SW480 (cell line): ENCODE results near the gene GPR142.

ENCODE experiments used
- DNase-seq: peaks from one replicate; pipeline ENCODE4 v3.0.0-alpha.2; 2016; ENCODE audit warnings: low spot score

Gene GPR142

GRCh38 chr17:74345433-74346241 is 21.7 kb upstream of the GPR142 start:
- DNase-seq: no peak

DNA sequence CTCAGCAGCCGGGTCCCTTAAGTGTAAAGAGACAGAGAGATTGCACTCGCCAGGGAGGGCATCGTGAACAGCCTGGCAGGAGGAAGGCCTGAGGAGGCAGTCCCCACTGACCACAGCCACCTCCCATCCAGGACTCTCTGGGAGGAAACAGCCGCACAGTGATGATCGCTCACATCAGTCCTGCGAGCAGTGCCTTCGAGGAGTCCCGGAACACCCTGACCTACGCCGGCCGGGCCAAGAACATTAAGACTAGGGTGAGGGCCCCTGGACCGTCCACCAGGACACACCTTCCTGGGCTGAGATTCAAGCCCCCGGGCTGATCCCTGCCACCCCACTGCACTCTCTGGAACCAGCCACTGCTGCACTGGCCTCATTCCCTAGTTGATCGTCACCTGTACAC is 19.7 kb upstream of the GPR142 start:
- no peak for DNase-seq

DNA sequence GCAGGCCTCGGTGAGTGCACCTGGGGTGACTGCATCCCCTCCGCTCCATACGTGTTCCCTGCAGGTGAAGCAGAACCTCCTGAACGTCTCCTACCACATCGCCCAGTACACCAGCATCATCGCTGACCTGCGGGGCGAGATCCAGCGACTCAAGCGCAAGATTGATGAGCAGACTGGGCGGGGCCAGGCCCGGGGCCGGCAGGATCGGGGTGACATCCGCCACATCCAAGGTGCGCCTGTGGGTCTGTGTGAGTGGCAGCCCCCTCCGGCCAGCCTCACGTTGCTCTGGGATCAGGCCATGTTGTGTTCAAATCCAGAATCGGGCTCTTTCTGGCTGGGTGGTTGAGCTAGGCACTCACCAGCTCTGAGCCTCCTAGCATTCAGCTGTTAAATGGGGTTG is 18.2 kb upstream of the GPR142 start:
- DNase-seq: no peak

GRCh38 chr17:74350486-74350885 is 16.8 kb upstream of the GPR142 start:
- DNase-seq: no peak

DNA sequence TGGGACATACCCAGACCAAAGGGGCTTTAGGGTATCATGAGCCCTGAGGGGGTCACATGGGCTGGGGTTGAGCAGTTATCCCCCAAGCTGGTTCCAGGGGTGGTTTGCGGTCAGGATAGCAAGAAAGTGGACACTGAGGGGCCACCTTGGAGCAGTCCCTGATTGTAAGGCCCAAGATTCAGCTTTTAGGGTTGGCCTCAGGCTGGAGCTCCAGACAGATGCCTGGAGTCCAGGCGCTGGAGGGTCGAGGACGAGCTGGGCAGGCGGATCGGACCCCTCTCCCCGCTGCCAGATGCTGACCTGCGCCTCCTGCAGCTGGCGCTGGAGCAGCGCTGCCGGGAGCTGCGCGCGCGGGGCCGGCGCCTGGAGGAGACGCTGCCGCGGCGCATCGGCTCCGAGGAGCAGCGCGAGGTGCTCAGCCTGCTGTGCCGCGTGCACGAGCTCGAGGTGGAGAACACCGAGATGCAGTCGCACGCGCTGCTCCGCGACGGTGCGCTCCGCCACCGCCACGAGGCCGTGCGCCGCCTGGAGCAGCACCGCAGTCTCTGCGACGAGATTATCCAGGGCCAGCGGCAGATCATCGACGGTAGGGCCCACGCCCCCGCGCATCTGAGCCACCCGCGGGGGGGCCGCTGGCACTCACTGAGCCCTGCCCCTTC is 15.6 kb upstream of the GPR142 start:
- DNase-seq: no peak

GRCh38 chr17:74353446-74354060 is 13.8 kb upstream of the GPR142 start:
- no peak for DNase-seq

DNA sequence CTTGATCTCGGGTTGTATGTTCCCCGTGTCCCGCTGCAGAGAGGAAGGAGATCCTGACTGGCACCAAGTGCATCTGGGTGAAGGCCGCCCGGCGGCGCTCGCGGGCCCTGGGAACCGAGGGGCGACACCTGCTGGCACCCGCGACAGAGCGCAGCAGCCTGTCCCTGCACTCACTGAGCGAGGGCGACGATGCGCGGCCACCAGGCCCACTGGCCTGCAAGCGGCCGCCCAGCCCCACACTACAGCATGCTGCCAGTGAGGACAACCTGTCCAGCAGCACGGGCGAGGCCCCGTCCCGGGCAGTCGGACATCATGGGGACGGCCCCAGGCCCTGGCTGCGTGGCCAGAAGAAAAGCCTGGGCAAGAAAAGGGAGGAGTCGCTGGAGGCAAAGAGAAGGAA is 13.2 kb upstream of the GPR142 start:
- DNase-seq: no peak

DNA sequence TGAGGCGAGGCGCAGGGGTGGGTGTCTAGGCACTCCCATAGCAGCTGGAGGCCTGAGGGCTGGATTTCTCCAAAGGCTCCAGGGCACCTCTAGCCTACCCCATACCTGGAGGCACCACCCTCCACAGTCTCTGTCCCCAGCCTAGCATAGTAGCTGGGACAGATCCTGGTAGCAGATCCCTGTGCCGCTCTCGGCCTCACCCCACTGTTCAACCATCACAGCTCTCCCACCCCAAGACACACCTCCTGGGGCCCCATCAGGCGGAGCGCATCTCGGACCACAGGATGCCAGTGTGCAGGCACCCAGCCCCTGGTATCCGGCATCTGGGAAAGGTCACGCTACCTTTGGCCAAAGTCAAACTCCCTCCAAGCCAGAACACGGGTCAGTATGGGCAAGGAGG is 12.7 kb upstream of the GPR142 start:
- DNase-seq: no peak

DNA sequence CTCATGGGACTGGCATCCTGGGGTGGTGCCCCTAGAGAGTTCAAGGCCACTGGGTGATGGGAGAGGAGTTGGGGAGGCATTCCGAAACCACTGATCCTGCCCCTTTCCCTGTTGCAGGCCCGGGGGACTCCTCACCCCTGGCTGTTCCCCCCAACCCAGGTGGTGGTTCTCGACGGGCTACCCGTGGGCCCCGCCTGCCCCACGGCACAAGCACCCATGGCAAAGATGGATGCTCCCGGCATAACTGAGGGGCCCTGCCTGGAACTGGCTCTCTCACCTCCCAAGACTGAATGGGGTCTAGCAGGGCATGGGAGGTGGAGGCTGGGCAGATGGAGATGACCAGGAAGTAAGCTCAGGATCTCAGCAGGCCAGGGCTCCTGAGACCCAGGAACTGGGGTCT is 12.2 kb upstream of the GPR142 start:
- no peak for DNase-seq

DNA sequence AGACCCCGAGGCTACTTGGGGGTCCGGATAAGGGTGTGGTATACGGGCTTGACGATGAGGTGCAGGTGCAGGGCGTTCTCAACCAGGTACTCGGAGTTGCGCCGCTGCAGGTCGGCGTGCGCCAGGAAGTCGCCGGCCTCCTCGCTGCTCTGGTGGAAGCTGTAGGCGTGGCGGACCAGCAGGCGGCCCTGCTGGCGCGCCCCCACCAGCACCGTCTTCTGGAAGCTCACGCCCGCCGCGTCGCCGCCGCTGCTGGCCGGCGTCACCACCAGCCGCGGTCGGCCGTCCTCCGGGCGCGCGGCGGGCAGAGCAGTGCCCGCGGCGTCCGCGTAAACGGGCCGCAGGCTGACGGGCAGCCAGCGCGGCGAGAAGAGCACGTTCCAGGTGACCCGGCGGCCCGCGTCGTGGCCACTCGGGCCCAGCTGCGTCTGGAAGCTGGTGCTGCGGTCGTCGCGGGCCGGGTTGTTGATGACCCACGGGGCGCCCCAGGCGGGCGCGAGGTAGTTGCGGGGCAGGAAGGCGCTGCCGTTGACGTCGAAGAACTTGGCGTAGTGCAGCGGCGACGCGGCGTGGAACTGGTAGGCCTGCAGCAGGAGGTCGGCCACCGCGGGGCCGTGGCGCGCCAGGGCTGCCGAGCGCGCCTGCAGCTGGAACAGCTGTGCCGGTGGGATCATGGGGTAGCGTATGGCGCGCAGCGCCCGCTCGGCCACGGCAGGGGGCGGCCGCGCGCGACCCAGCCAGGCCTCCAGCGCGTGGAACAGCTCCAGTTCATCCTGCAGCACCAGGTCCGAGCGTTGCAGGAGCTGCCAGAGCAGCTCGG is 10.4 kb upstream of the GPR142 start:
- DNase-seq: no peak

- no peak for DNase-seq
Observed at GRCh38 chr17:74357466-74357809, 9.9 kb upstream of the GPR142 start.

DNA sequence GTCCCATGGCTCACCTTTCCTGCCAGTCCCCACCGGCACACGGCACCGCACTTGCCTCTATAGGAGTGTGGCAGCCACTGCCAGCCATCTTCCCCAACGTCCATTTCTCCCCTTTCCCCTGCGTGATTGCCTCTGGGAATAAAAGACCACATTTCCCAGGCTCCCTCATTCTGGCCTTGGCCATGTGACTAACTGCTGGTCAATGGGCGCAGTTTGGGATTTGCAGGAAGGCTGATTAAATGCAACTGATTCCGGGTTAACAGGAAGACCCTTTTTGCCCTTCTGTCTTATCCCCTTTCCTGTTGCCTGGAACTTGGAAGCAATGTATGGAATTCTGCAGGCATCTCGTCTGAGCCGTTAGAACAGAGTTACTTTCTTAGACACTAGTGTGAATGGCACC is 8.6 kb upstream of the GPR142 start:
- DNase-seq: no peak

GRCh38 chr17:74359916-74360315 is 7.4 kb upstream of the GPR142 start:
- DNase-seq: no peak

DNA sequence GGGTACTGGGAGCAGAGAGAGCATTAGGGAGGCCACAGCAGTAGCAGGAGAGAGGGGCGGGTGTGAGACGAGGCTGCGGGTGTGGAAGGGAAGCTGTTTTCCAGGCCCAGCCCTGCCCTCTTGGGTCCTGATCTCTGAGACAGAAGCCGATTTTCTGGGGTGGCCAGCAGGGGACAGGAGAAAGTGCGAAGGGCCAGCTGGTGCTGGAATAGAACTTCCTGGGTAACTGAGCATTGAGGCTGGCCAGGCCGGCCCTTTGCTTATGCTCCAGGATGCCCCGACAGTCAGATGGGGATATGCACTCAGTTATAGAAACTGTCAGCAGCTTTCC is 6.4 kb upstream of the GPR142 start:
- DNase-seq: no peak

- DNase-seq: peak; percentile 39
Observed at GRCh38 chr17:74361230-74362068, 5.9 kb upstream of the GPR142 start, which contains the start of gene BTBD17. Gene BTBD17 (minus strand): TSS chr17:74361868. CDS start chr17:74361819, 49 bp downstream.

DNA sequence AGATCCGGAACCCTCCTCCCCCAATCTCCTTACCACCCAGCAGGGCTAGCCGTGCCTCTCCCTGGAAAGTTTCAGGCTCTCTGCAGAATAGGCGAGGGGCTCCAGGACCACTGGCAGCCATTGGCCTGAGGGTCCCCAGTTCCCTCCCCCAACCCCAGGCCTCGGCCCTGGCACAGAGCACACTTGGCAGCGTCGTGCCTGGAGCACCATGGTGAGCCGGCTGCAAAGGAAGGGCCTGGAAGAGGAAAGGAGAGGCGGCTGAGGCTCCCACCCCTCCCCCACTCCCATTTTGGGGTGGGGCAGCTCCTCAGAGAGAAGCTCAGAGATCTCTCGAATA is 5.3 kb upstream of the GPR142 start:
- no peak for DNase-seq

- no peak for DNase-seq
Observed at GRCh38 chr17:74362810-74363498, 4.4 kb upstream of the GPR142 start.

DNA sequence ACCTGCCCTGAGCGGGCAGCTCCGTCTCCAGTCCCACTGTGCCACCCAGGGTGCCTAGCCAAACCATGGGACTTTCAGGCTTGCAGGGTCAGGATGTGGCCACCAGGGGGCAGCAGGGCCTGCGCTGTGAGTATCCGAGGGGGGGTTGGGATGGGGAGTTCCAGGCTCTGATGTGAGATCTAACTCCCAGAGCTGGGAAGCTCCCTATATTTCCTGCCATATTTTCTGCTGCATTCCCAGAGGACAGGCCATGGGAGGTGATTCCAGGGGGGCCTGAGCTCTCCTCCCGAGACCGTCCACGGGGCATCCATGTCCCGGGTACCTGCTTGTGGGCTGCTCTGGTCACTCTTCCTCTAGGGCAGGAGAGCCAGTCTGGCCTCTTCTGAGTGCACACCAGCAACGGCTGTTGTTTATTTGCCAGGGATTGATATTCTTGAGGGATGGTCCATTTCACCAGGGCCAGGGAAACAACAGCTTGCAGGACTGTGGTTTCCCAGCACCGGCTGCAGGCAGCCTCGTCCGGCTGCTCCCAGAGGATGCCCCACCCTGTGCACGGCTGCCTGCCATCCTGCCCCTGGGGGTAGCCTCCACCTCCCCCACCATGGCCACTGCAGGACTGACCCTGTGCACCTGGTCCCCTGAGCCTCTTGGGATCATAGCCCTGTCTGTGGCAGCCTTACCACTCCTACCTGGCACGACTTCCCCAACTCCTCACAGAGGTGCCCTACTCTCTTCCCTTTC is 1.2 kb downstream of the GPR142 start:
- DNase-seq: peak; percentile 55

DNA sequence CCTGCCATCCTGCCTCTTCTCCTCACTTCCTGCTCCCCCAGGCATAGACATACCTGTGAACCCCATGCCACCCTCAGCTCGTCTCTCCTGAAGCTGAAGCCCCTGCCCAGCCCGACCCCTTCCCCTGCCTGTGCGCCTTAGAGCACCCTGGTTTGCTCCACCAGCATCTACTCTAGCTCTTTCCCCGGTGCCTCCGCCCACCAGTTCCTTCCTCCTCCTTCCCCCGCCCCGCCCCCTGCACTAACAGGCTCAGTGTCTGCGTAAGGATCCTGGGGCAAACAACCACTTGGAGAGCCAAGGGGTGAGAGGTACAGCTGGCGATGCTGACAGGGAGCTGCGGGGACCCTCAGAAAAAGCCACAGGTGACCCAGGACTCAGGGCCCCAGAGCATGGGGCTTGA is 1.9 kb downstream of the GPR142 start:
- no peak for DNase-seq

DNA sequence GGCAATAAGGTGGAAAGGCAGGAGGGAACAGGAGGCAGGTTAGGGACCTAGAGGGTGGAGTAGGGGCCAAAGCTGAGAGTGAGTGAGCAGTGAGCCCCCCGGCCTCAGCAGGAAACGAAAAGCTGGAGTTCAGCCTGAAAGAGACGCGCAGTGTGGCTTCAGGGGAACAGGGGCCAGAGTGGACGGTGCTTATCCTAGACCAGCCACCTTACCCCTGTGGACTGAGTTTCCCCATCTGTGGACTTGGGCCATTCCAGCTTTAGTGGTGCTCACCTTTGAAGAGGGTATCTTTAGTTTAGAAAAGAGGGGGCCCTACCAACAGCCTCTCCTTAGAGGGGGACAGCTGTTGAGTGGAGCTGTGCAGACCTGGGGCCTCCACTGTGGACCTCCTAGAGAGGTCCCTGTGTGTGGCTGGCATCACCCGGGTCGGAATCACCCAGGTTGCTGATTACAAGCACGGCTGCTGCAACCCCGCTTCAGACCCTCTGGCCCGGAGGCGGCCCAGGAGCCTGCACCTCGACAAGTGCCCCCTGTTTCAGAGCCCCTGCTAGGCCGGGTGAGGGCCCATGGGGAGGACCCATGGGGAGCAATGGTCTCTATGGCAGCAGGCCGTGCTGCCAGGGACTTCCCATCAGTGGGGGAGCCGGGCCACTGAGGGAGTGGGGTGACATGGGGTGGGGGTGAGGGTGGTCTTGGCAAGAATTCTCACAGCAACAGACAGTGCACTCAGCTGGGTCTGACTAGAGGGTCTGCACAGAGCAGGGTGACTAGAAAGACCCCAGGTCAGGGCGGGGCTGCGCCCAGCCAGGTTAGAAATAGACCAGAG is 2.6 kb downstream of the GPR142 start:
- DNase-seq: no peak
